SK-N-SH treated with all-trans-retinoic acid at 6 μM for 48 hours (cell line): Measurements from ENCODE around the gene ZFHX3.

Experiments
- GLIS3 ChIP-seq: fragments of 250-450 bp; sonication (Bioruptor Pico); IDR thresholded peaks from 2 replicates; pipeline ENCODE4 v1.5.0; 2020; ENCODE audit warnings: mild to moderate bottlenecking, moderate library complexity
- PPARA ChIP-seq: fragments of 250-450 bp; sonication (Bioruptor Pico); IDR thresholded peaks from 2 replicates; pipeline ENCODE4 v1.5.0; 2020; ENCODE audit warnings: mild to moderate bottlenecking, borderline replicate concordance

DNA sequence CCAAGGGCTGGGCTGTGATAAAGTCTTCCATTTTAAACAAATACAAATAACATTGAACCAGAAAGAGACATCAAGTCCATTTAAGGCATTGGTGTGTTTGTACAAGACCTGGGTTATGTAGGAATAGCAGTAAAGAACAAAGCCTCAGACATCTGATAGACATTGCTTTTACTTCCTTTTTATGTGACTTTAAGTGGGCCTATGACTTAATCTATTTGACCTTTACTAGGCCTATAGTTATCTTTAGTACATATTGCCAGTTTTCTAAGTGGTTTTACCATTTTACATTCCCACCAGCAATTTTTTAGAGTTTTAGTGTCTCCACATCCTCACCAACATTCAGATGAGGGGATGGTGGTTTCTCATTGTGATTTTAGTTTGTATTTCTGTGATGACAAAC is 298.8 kb downstream of the ZFHX3 start:
- TF ChIP-seq GLIS3 (CRISPR knock-in tag): no peak
- no peak for TF ChIP-seq PPARA (CRISPR knock-in tag)
